ENCODE measurements around the gene CCDC146.

The CCDC146 gene

GRCh38 chr7:77310982-77311381, 188.6 kb downstream of the CCDC146 start:
- Histone ChIP-seq H4K20me1 (ENCODE audit: low read depth, low read length) (no peaks in the 10 kb centered on the region), H3K9ac (ENCODE audit: low read length) (no peak overlapping the region), H3K4me2 (ENCODE audit: low read depth, low read length, poor library complexity, severe bottlenecking) (no peak overlapping the region), H3K9me3 (ENCODE audit: insufficient read depth, low read length) (no peaks in the 10 kb centered on the region), H3F3A (ENCODE audit: insufficient read depth) (no peaks in the 10 kb centered on the region), H3K36me3 (ENCODE audit: low read length) (no peaks in the 10 kb centered on the region), H3K79me2 (ENCODE audit: insufficient read depth, low read length) (no peaks in the 10 kb centered on the region), H3K9me2 (replicated peaks; ENCODE audit: insufficient read depth, low read length) (no peaks in the 10 kb centered on the region), H3K4me3 (ENCODE audit: insufficient read depth, low read length, poor library complexity, severe bottlenecking) (no peak overlapping the region), H3K27me3 (ENCODE audit: low read length) (no peaks in the 10 kb centered on the region), H2AFZ (ENCODE audit: low read depth, low read length, severe bottlenecking) (no peak overlapping the region), H3K27ac (ENCODE audit: low read depth, low read length) (no peak overlapping the region)
- TF ChIP-seq CTCF (IDR thresholded peaks at IDR 0.05; ENCODE audit: insufficient read depth, low read length, poor library complexity, severe bottlenecking) (no peak), EZH2phosphoT487 (conservative IDR thresholded peaks at IDR 0.05; ENCODE audit: low read length) (no peak)

GRCh38 chr7:77313085-77313484, 190.7 kb downstream of the CCDC146 start:
- H3K79me2 ChIP-seq (ENCODE audit: insufficient read depth, low read length), result no peaks in the 10 kb centered on the region
- H3K4me3 ChIP-seq (ENCODE audit: insufficient read depth, low read length, poor library complexity, severe bottlenecking), result no peak overlapping the region
- H3K9ac ChIP-seq (ENCODE audit: low read length), result no peak overlapping the region
- no peaks in the 10 kb centered on the region for H3F3A ChIP-seq (ENCODE audit: insufficient read depth)
- no peak overlapping the region for H2AFZ ChIP-seq (ENCODE audit: low read depth, low read length, severe bottlenecking)
- no peaks in the 10 kb centered on the region for H3K27me3 ChIP-seq (ENCODE audit: low read length)
- H3K9me3 ChIP-seq (ENCODE audit: insufficient read depth, low read length), result no peaks in the 10 kb centered on the region
- no peak for TF ChIP-seq CTCF (IDR thresholded peaks at IDR 0.05; ENCODE audit: insufficient read depth, low read length, poor library complexity, severe bottlenecking)
- TF ChIP-seq EZH2phosphoT487 (conservative IDR thresholded peaks at IDR 0.05; ENCODE audit: low read length), result no peak
- no peaks in the 10 kb centered on the region for H3K36me3 ChIP-seq (ENCODE audit: low read length)
- H3K27ac ChIP-seq (ENCODE audit: low read depth, low read length), result no peak overlapping the region
- no peak overlapping the region for H3K4me2 ChIP-seq (ENCODE audit: low read depth, low read length, poor library complexity, severe bottlenecking)
- no peaks in the 10 kb centered on the region for H4K20me1 ChIP-seq (ENCODE audit: low read depth, low read length)
- H3K9me2 ChIP-seq (replicated peaks; ENCODE audit: insufficient read depth, low read length), result no peaks in the 10 kb centered on the region

- H3K9ac ChIP-seq (ENCODE audit: low read length), result no peak overlapping the region
- H3F3A ChIP-seq (ENCODE audit: insufficient read depth), result no peaks in the 10 kb centered on the region
- no peaks in the 10 kb centered on the region for H3K9me2 ChIP-seq (replicated peaks; ENCODE audit: insufficient read depth, low read length)
- H3K4me3 ChIP-seq (ENCODE audit: insufficient read depth, low read length, poor library complexity, severe bottlenecking), result no peak overlapping the region
- H3K36me3 ChIP-seq (ENCODE audit: low read length), result no peaks in the 10 kb centered on the region
- TF ChIP-seq CTCF (IDR thresholded peaks at IDR 0.05; ENCODE audit: insufficient read depth, low read length, poor library complexity, severe bottlenecking), result no peak
- no peak overlapping the region for H2AFZ ChIP-seq (ENCODE audit: low read depth, low read length, severe bottlenecking)
- no peak overlapping the region for H3K27ac ChIP-seq (ENCODE audit: low read depth, low read length)
- H3K4me2 ChIP-seq (ENCODE audit: low read depth, low read length, poor library complexity, severe bottlenecking), result no peak overlapping the region
- H3K27me3 ChIP-seq (ENCODE audit: low read length), result no peaks in the 10 kb centered on the region
- no peaks in the 10 kb centered on the region for H3K9me3 ChIP-seq (ENCODE audit: insufficient read depth, low read length)
- no peaks in the 10 kb centered on the region for H3K79me2 ChIP-seq (ENCODE audit: insufficient read depth, low read length)
- H4K20me1 ChIP-seq (ENCODE audit: low read depth, low read length), result no peaks in the 10 kb centered on the region
These were observed 191.6 kb downstream of the CCDC146 start for GRCh38 chr7:77313876-77314480.
